HepG2 (cell line): ENCODE measurements around the gene AGAP1. TPM values are rescaled to one million over a fixed set of nuclear protein-coding genes. Genes with fewer than 3 reads are reported as not detected.

ENCODE experiments used
- ATAC-seq: fragments of 200-7000 bp; cut with Tn5 transposase; 3 replicates; pipeline ENCODE4 v1.9.1; 2020; ENCODE audit warnings: mild to moderate bottlenecking, moderate library complexity
- BruUV-seq: library from RNA; stranded (reverse); fragments of 400-500 nt; replicated peaks from 2 replicates; lab custom pipeline; 2021; lab: Mats Ljungman, UMichigan
- CTCF ChIA-PET: fragments of 300-600 bp; formaldehyde crosslinking; extraction: SDS; loops from one replicate; lab custom pipeline; 2021; ENCODE audit warnings: low total read pairs, inconsistent platforms, low intra/inter-chr PET ratio; lab: Yijun Ruan, JAX
- POLR2A ChIA-PET: fragments of 350-600 bp; sonication (Branson Sonifier 250); formaldehyde crosslinking; loops from one replicate; lab custom pipeline; 2020; ENCODE audit warnings: antibody characterized with exemption, inconsistent platforms; lab: Yijun Ruan, JAX
- DNase-seq: peaks from one replicate; pipeline ENCODE4 v3.0.0-alpha.2; 2015; ENCODE audit warnings: low spot score
- FAIRE-seq: peaks from 3 replicates; lab custom pipeline; 2011; peaks lifted over from hg19 to GRCh38; lab: Jason Lieb, UNC
- H2AFZ ChIP-seq: one replicate; pipeline ENCODE4 v1.6.1; 2011; ENCODE audit warnings: low read length, inconsistent platforms
- H3K27ac ChIP-seq: fragments of 300-600 bp; 3 replicates; pipeline ENCODE4 v1.8.0; 2011; ENCODE audit warnings: mixed run types, mild to moderate bottlenecking, mixed read lengths, low read length, inconsistent platforms; ENCODE audit not compliant: insufficient read depth; ENCODE audit errors: extremely low read length
- H3K27me3 ChIP-seq, 2 experiments: fragments of 200-600 bp in 1 of 2; 2 replicates in 1 of 2; 3 replicates in 1 of 2; pipeline versions ENCODE4 v1.6.0 to v1.8.0; 2011; ENCODE audit warnings: low read length in 2 of 2, mild to moderate bottlenecking in 2 of 2, moderate library complexity in 2 of 2, inconsistent platforms in 1 of 2; ENCODE audit not compliant: insufficient read depth in 2 of 2, control insufficient read depth in 1 of 2
- H3K36me3 ChIP-seq, 2 experiments: fragments of 200-600 bp in 1 of 2; replicated peaks in 1 of 2; 2 replicates in 1 of 2; 3 replicates in 1 of 2; pipeline versions ENCODE4 v1.5.1 to v1.8.0; 2011; ENCODE audit warnings: low read length in 2 of 2, inconsistent platforms in 1 of 2; ENCODE audit not compliant: insufficient read depth in 2 of 2, control insufficient read depth in 1 of 2
- H3K4me1 ChIP-seq: 2 replicates; pipeline ENCODE4 v1.5.1; 2012; ENCODE audit warnings: low read length, inconsistent platforms; ENCODE audit not compliant: insufficient read depth
- H3K4me2 ChIP-seq: 2 replicates; pipeline ENCODE4 v1.6.0; 2011; ENCODE audit warnings: low read depth, low read length, inconsistent platforms
- H3K4me3 ChIP-seq, 3 experiments: fragments of 200-600 bp in 1 of 3; sonication (generic), shearing (Covaris generic) in 1 of 3; replicated peaks in 1 of 3; 2 replicates each; pipeline ENCODE4 v1.5.1; 2011 to 2016; ENCODE audit warnings: low read length in 3 of 3, inconsistent platforms in 2 of 3, low read depth in 2 of 3, mild to moderate bottlenecking in 2 of 3, control low read depth in 1 of 3, mixed read lengths in 1 of 3; ENCODE audit not compliant: insufficient read depth in 1 of 3
- H3K79me2 ChIP-seq: one replicate; pipeline ENCODE4 v1.6.1; 2011; ENCODE audit warnings: low read length, inconsistent platforms; ENCODE audit not compliant: insufficient read depth
- H3K9ac ChIP-seq: 2 replicates; pipeline ENCODE4 v1.6.0; 2011; ENCODE audit warnings: mild to moderate bottlenecking, low read depth, low read length, inconsistent platforms; ENCODE audit not compliant: insufficient read depth
- H3K9me3 ChIP-seq: 2 replicates; pipeline ENCODE4 v1.5.1; 2012; ENCODE audit warnings: mild to moderate bottlenecking, low read length
- H4K20me1 ChIP-seq: 2 replicates; pipeline ENCODE4 v1.6.0; 2011; ENCODE audit warnings: inconsistent platforms, mild to moderate bottlenecking, low read length, moderate library complexity; ENCODE audit not compliant: insufficient read depth
- CREM ChIP-seq, 2 experiments: sonication (generic) in 1 of 2; formaldehyde crosslinking in 1 of 2; IDR thresholded peaks; 2 replicates each; pipeline versions ENCODE4 v1.4.0 to v1.6.1; 2016 to 2020; ENCODE audit warnings: antibody characterized with exemption in 1 of 2, mild to moderate bottlenecking in 1 of 2, missing genetic modification reagents in 1 of 2
- EZH2 ChIP-seq: conservative IDR thresholded peaks from 2 replicates; pipeline ENCODE4 v1.6.1; 2012; ENCODE audit warnings: mild to moderate bottlenecking, low read depth, low read length, moderate library complexity
- NFE2L1 ChIP-seq: sonication (generic); formaldehyde crosslinking; IDR thresholded peaks from 2 replicates; pipeline ENCODE4 v1.4.0; 2020; ENCODE audit warnings: missing genetic modification reagents, mild to moderate bottlenecking, borderline replicate concordance
- ZBTB49 ChIP-seq: sonication (generic); formaldehyde crosslinking; IDR thresholded peaks from 2 replicates; pipeline ENCODE4 v1.4.0; 2020; ENCODE audit warnings: missing genetic modification reagents, borderline replicate concordance
- ZNF296 ChIP-seq: sonication (generic); formaldehyde crosslinking; conservative IDR thresholded peaks from 2 replicates; pipeline ENCODE4 v1.5.0; 2020; ENCODE audit warnings: mild to moderate bottlenecking, missing genetic modification reagents
- ZNF3 ChIP-seq: IDR thresholded peaks from 2 replicates; pipeline ENCODE4 v1.7.0; 2017; ENCODE audit warnings: inconsistent platforms
- ZNF329 ChIP-seq: sonication (generic); formaldehyde crosslinking; IDR thresholded peaks from 2 replicates; pipeline ENCODE4 v1.9.0; 2021; ENCODE audit warnings: low read depth, mild to moderate bottlenecking, missing genetic modification reagents
- ZNF552 ChIP-seq: sonication (generic); formaldehyde crosslinking; IDR thresholded peaks from 2 replicates; pipeline ENCODE4 v1.9.0; 2022; ENCODE audit warnings: missing genetic modification reagents, mild to moderate bottlenecking, borderline replicate concordance
- ZNF572 ChIP-seq: sonication (generic); formaldehyde crosslinking; IDR thresholded peaks from 2 replicates; pipeline ENCODE4 v1.5.1; 2020; ENCODE audit warnings: mild to moderate bottlenecking, missing genetic modification reagents
- ZNF777 ChIP-seq: sonication (generic); formaldehyde crosslinking; IDR thresholded peaks from 2 replicates; pipeline ENCODE4 v1.4.0; 2020; ENCODE audit warnings: missing genetic modification reagents
- WGBS: methylation state at CpG from one replicate; pipeline ENCODE4 v1.1.6; 2017; ENCODE audit warnings: low lambda C conversion rate; 5-methylcytosine and 5-hydroxymethylcytosine counted together
- in situ Hi-C: cut with HindIII; loops from 2 replicates; pipeline ENCODE4 v1.10.0; 2017; ENCODE audit warnings: low pct_unique_long_range_greater_than_20kb; ENCODE audit not compliant: extremely low pct_ligation_motif_present
- intact Hi-C: fragments of 100-400 bp; cut with micrococcal nuclease; formaldehyde crosslinking; loops from one replicate; pipeline ENCODE4 v1.10.0; 2022; ENCODE audit not compliant: unreplicated experiment
- polyA plus RNA-seq, 8 experiments: library from polyadenylated mRNA; depleted of rRNA in 3 of 8; stranded (reverse) in 7 of 8; unstranded in 1 of 8; fragments of >200 nt; fragmentation: Illumina TruSeq in 4 of 8; extraction: Trizol in 4 of 8; gene quantifications; 2 replicates each; pipeline versions ENCODE4 v1.2.1 to v1.2.3, GENCODE V29; 2011 to 2016; ENCODE audit warnings: low read depth in 4 of 8, missing spikeins in 1 of 8, mixed read lengths in 1 of 8; ENCODE audit not compliant: insufficient read depth in 1 of 8
- total RNA-seq, 5 experiments: library from RNA; depleted of rRNA; stranded (reverse); fragments of >200 nt; fragmentation: Illumina TruSeq; extraction: Trizol; gene quantifications; 2 replicates each; pipeline ENCODE4 v1.2.3, GENCODE V29; 2016; ENCODE audit warnings: low read depth in 1 of 5
- TF ChIP-seq, protein P1 (sequence below): IDR thresholded peaks from 2 replicates; pipeline ENCODE4 v1.6.1; 2012; ENCODE audit warnings: inconsistent platforms

AGAP1 gene
- total and polyA plus RNA-seq, 2 of the 13 experiments (the other 11 are each of a cell fraction or from before 2014, with no cell fraction given): 21.2 to 32.7 TPM

DNA sequence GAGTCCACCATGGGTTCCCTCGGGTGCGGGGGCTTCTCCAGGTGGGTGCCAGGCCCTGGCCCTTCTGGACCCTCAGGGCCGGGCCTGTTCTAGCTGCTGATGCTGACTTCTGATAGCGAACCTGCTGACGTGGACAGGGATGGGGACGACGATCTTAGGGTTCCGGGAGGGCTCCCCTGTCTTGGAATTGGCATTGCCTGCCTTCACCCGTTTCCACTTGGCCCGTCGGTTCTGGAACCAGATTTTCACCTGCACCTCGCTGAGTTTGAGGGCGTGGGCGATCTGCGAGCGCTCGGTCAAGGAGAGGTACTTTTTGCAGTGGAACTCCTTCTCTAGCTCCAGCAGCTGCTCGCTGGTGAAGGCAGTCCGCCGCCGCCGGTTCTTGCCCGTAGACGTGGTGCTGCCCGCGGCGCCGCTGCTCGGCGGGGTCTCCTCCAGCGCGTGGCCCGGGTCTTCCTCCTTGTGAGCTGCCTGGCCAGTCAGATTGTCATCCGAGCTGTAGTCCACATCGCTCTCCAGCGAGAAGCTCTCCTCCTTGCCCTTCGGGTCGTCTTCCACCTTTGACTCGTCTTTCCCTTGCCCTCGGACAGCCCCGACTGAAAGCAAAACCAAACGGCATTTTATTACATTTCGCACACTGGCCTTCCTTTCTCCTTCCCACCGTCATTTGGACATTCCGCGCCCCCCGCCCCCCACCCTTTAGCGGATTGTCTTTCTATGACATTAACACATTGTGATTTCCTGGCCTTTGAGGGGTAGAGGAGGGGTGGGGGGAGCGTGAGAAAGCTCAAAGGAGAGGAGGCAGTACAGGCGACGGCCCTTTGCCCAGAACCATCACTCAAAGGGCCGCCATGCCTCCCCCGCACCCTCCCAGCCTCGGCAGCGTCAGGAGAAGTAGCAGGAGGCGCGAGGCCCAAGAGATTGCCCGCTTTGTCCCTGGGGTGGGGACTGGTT, 672.3 kb downstream of the AGAP1 start:
- no peak overlapping the region for H2AFZ ChIP-seq
- POLR2A ChIA-PET: no interaction called here

More for the DNA sequence above, 672.3 kb downstream of the AGAP1 start:
- in situ Hi-C loops: no loop called here
- no TSS peak for BruUV-seq
- H3K9me3 ChIP-seq: no peaks in the 10 kb centered on the region
- H3K27me3 ChIP-seq: peaks cover 27 to 98% of the 10 kb centered on the region in 2 experiments
- ATAC-seq (peak; percentile 3; the same call in 1 of the 3 replicates), FAIRE-seq (no peak), DNase-seq (no peak)
- WGBS: 33% methylated on average over 45 of the region's 58 CpGs
- H3K4me3 ChIP-seq: peak overlapping the region in 1 of 3 experiments; percentile 72; a peak in 1 of 6 replicates
- intact Hi-C loops: no loop called here
- CTCF ChIA-PET: no interaction called here
- H4K20me1 ChIP-seq: peaks cover 20% of the 10 kb centered on the region
- no peak overlapping the region for H3K27ac ChIP-seq
- H3K4me2 ChIP-seq: peak overlapping the region; percentile 84
- no peaks in the 10 kb centered on the region for H3K79me2 ChIP-seq
- peaks cover 19% of the 10 kb centered on the region for H3K4me1 ChIP-seq
- 0 out of 2 replicates have a peak, but pooled peaks have one; percentile 25 for TF ChIP-seq EZH2
- no peak for TF ChIP-seq ZNF3
- TF ChIP-seq ZNF552 (CRISPR knock-in tag): no peak
- TF ChIP-seq ZNF329 (CRISPR knock-in tag): no peak
- TF ChIP-seq ZBTB49 (CRISPR knock-in tag): no peak
- no peak for TF ChIP-seq NFE2L1 (CRISPR knock-in tag)
- TF ChIP-seq CREM (IDR thresholded peaks at IDR 0.05): no peak
- TF ChIP-seq CREM (CRISPR knock-in tag; IDR thresholded peaks at IDR 0.05): no peak
- no peak for TF ChIP-seq ZNF296 (CRISPR knock-in tag)
- no peak for TF ChIP-seq ZNF572 (CRISPR knock-in tag)
- TF ChIP-seq, protein P1, sequence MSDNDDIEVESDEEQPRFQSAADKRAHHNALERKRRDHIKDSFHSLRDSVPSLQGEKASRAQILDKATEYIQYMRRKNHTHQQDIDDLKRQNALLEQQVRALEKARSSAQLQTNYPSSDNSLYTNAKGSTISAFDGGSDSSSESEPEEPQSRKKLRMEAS: 0 out of 2 replicates have a peak, but pooled peaks have one; percentile 23
- TF ChIP-seq ZNF777 (CRISPR knock-in tag): peak; percentile 43; the same call in 1 of the 2 replicates
- H3K36me3 ChIP-seq: no peaks in the 10 kb centered on the region
- no peak overlapping the region for H3K9ac ChIP-seq
